Mucosa of descending colon (tissue), 3 donors: Measurements from ENCODE around the gene ANXA6. TPM values are rescaled to one million over a fixed set of nuclear protein-coding genes. Genes with fewer than 3 reads are reported as not detected.

Source experiments
- ATAC-seq: fragments of 200-7000 bp; cut with Tn5 transposase; one replicate; pipeline ENCODE4 v1.9.1; 2020; ENCODE audit warnings: mild to moderate bottlenecking, moderate library complexity
- DNase-seq, 3 donors: peaks; one replicate each; pipeline ENCODE4 v3.0.0-alpha.2; 2020
- H3K36me3 ChIP-seq: fragments of 200-600 bp; one replicate; pipeline ENCODE4 v1.8.0; 2021; ENCODE audit warnings: low read depth, mild to moderate bottlenecking
- H3K4me1 ChIP-seq: fragments of 200-600 bp; one replicate; pipeline ENCODE4 v1.8.0; 2021; ENCODE audit warnings: low read depth, mild to moderate bottlenecking
- H3K4me3 ChIP-seq: fragments of 200-600 bp; one replicate; pipeline ENCODE4 v1.8.0; 2021; ENCODE audit warnings: mild to moderate bottlenecking
- H3K9me3 ChIP-seq: fragments of 200-600 bp; one replicate; pipeline ENCODE4 v1.8.0; 2021; ENCODE audit warnings: mild to moderate bottlenecking
- intact Hi-C, 2 donors: fragments of 100-400 bp; cut with DNase I in 1 of 2; cut with micrococcal nuclease in 1 of 2; formaldehyde crosslinking; loops; one replicate each; pipeline versions ENCODE4 v1.11.0 to v1.11.1; 2022; cut with DNase I, micrococcal nuclease
- long read RNA-seq, 2 donors: library from polyadenylated mRNA; unstranded; transcript quantifications; one replicate each; pipeline ENCODE4 v2.0.0, GENCODE V29; 2019 to 2021
- total RNA-seq, 3 donors: library from RNA; stranded (reverse); fragmentation: NEBNext Ultra II Directional in 2 of 3; extraction: Animal tissue kit (Norgen Biotek cat#: 25700) in 2 of 3; gene quantifications; one replicate each; pipeline versions ENCODE4 v1.2.1 to v1.2.4, GENCODE V29; 2021 to 2023
- TF ChIP-seq, protein P1 (sequence below): fragments of 200-600 bp; IDR thresholded peaks from one replicate; pipeline ENCODE4 v1.8.0; 2022; ENCODE audit warnings: antibody characterized with exemption, mild to moderate bottlenecking
- donor health status: DM: no; HTN: no; CAD: no; lungs with moderate emphysema.
- donor health status: DM: no; HTN: no; CAD: no.
- donor health status: DM: no; HTN: yes; CAD: no.

The ANXA6 gene
- 100 to 1,000 TPM in 1 of 3 donors, 10 to 100 TPM in 2; 21.4 to 180 (median 68.0) TPM for total RNA-seq
- long read RNA-seq, donor 1, transcript ANXA6-201 (26 exons, 2,593 nt) = major isoform, 293 of 372 reads
- long read RNA-seq, donor 1, partial matches to known transcripts = 18 of 372 reads
- long read RNA-seq, donor 1, other reads (novel, unspliced or antisense) = 61 of 372 reads
- long read RNA-seq, donor 2, transcript ANXA6-201 (26 exons, 2,593 nt) = major isoform, 15 of 20 reads
- long read RNA-seq, donor 2, partial matches to known transcripts = 3 of 20 reads
- long read RNA-seq, donor 2, other reads (novel, unspliced or antisense) = 2 of 20 reads

DNA sequence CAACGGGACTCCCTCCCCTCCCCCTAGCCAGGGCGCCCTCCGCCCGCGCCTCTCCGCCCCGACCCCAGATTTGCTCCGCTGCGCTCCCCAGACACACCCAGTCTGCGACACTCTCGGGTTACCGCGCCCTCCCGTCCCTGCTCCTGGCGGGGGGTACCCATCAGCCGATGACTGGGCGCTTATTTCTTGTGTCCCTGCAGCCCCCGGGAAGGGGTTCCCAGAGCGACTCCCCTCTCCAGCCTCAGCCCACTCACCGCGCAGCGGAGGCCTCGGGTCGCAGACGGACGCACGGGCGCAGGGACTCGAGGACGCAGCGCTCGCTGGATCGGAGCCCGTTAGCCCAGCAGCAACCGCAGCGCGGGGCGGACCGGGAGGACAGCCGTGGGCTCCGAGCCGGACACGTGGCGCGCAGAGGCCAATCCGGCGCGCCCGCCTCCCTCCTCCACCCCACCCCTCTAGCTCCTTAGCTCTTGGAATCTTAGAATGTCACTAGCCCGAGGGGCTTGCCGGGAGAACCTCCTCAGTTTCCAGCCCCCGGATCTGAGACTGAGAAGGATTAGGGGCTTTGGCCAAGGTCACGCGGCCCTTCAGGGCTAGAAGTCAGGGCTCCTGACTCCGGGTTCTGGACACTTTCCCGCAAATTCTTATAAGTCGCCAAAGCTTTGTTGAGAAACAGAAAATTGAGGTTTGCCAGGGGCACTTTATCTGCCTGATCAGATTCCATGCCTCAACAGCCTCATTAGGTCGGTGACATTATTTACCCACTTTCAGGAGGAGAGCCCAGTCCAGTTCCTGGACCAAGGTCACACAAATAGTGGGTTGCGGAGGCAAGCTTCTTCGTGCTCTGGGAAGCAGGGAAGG is at the start of gene ANXA6:
Gene ANXA6 (minus strand): TSS at position 354 of the 861 bp plus-strand sequence. CDS start 9,878 bp downstream, outside the sequence.
- TF ChIP-seq, protein P1, sequence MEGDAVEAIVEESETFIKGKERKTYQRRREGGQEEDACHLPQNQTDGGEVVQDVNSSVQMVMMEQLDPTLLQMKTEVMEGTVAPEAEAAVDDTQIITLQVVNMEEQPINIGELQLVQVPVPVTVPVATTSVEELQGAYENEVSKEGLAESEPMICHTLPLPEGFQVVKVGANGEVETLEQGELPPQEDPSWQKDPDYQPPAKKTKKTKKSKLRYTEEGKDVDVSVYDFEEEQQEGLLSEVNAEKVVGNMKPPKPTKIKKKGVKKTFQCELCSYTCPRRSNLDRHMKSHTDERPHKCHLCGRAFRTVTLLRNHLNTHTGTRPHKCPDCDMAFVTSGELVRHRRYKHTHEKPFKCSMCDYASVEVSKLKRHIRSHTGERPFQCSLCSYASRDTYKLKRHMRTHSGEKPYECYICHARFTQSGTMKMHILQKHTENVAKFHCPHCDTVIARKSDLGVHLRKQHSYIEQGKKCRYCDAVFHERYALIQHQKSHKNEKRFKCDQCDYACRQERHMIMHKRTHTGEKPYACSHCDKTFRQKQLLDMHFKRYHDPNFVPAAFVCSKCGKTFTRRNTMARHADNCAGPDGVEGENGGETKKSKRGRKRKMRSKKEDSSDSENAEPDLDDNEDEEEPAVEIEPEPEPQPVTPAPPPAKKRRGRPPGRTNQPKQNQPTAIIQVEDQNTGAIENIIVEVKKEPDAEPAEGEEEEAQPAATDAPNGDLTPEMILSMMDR = no peak
- Histone ChIP-seq H3K9me3 (no peaks in the 10 kb centered on the region), H3K36me3 (no peaks in the 10 kb centered on the region), H3K4me3 (peak within 1 kb of the TSS; percentile 12), H3K4me1 (peaks cover 3% of the 10 kb centered on the region)
- intact Hi-C loops = no loop called here
- DNase-seq (peak; percentile 76 to 89 (median 80)), ATAC-seq (peak; percentile 93)

- no peaks in the 10 kb centered on the region for H3K9me3 ChIP-seq
- H3K4me1 ChIP-seq = peaks cover 6% of the 10 kb centered on the region
- TF ChIP-seq, protein P1 = no peak
- intact Hi-C loops = no loop called here
- ATAC-seq (no peak), DNase-seq (no peak)
- H3K4me3 ChIP-seq = no peak overlapping the region
- H3K36me3 ChIP-seq = no peaks in the 10 kb centered on the region
These were observed 47.8 kb upstream of the ANXA6 start for GRCh38 chr5:151205411-151205810.

GRCh38 chr5:151204051-151204450 is 46.5 kb upstream of the ANXA6 start:
- ATAC-seq (no peak), DNase-seq (no peak)
- peaks cover 6% of the 10 kb centered on the region for H3K4me1 ChIP-seq
- H3K9me3 ChIP-seq = no peaks in the 10 kb centered on the region
- H3K4me3 ChIP-seq = no peak overlapping the region
- TF ChIP-seq, protein P1 = no peak
- no peaks in the 10 kb centered on the region for H3K36me3 ChIP-seq
- intact Hi-C loops = no loop called here

GRCh38 chr5:151202381-151203139 is 45.0 kb upstream of the ANXA6 start:
- TF ChIP-seq, protein P1 = no peak
- Histone ChIP-seq H3K4me3 (no peak overlapping the region), H3K4me1 (no peaks in the 10 kb centered on the region), H3K36me3 (no peaks in the 10 kb centered on the region), H3K9me3 (no peaks in the 10 kb centered on the region)
- no peak for DNase-seq
- intact Hi-C loops = no loop called here
- ATAC-seq = peak; percentile 85

- H3K9me3 ChIP-seq = no peaks in the 10 kb centered on the region
- TF ChIP-seq, protein P1 = no peak
- intact Hi-C loops = no loop called here
- H3K36me3 ChIP-seq = no peaks in the 10 kb centered on the region
- DNase-seq = no peak
- no peaks in the 10 kb centered on the region for H3K4me1 ChIP-seq
- no peak for ATAC-seq
- no peak overlapping the region for H3K4me3 ChIP-seq
These were observed 43.5 kb upstream of the ANXA6 start for GRCh38 chr5:151200913-151201595.
